ENCODE results near the gene KLF7.

The KLF7 gene

DNA sequence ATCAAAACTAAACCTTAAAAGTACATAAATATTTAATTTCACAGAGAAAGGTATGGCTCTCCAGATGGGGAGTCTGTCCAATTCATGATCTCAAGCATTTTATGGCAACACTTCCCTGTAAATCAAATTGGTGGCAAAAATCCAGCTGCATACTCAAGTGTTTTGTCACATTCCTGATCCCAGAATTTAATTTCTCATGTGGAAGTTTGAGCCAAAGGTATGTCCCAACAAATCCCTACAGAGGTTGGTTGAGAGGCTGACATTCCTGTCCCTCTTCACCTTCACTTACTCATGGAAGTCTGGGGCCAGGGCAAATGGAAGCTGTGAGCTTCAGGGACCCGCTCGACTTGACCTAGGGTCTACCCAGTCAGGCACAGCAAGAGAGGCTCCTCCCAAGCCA, 17.7 kb downstream of the KLF7 start:
- DNase-seq (ENCODE audit: low spot score), result no peak

DNA sequence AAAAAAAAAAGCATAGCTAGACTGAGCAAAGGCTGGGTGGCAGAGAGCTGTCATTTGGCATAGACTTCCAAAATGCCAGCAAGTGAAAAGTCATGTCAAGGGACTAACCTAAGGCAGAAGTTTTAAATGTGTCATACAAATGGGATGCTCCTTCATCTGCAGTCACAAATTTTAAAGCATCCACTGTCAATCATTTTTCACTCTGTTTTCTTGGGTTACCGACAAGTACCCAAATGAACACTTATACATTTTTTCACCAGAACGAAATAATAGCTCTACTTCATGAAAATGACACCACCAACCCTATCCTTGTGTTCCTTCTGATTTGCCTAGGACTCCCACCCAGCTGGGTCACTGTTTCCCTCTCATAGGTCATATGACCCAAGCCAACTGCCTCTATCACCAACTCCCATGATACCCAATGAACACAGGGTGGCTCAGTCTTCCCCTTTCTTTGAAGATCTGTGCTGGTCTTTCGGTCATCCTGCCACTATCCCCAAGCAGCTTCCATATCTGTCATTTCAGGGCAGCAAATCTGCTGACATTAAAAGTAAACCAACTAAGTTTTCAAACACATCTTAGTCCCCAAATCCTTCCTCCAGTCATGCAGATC, 21.5 kb downstream of the KLF7 start:
- no peak for DNase-seq (ENCODE audit: low spot score)

DNA sequence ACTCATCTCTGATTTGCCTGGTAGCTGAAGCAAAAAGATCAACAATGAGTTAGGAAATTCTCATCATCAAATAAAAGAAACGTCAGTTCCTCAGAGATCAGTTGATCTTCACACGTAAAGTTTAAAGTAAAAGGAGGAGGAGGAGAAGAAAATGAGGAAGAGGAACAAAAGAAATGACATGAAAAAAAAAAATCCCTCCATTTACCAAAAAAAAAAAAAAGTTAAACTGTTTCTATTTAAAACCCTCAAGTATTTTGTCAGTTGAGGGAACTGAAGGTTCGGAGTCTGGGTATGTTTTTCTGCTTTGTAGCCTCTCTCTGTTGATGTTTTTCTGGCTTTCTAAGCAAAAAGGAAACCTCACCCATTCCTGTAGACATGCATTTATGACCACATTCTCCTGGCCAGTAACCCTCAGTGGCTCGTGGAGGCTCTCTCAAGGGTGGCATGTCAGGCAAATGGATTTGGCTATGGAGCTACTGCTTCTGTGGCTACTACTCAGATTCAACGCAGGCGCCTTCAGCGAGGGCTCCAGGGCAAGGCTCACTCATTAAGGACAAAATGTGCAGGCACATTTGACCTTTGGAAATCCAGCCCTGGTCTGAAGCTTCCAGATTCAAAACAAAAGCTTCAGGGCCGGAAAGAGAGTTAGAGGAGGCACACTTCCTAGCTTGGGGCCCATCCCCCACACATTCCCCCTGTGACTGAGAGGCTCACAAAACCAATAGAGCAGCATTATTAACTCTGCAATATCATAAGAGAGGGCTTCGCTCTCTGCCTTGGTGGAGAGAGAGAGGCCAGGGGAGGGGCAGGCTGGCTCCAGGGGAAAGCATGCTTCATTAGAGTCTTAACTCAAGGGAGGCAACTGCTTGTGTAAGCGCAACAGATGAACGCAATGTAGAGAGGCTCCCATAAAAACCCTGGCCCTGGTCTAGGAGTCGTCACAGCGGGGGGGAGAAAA, 22.3 kb downstream of the KLF7 start:
- no peak for DNase-seq (ENCODE audit: low spot score)

DNA sequence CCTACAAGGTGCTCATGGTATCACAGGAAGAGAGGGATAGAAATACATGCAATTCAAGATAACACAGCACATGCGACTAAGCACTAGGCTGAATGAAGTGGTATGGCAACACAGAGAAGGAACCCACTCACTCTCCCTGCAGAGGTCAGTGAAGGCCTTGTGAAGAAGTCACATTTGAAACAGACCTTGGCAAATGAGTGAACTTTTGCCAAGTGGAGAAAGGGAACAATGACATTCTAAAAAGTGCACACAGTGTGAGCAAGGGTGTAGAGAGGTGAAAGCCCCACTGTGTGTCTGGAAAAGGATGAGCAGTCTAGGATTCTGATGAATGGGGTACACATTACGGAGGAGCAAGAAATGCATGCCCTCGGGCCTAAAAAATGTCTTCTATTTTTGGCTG, 23.3 kb downstream of the KLF7 start:
- no peak for DNase-seq (ENCODE audit: low spot score)

DNA sequence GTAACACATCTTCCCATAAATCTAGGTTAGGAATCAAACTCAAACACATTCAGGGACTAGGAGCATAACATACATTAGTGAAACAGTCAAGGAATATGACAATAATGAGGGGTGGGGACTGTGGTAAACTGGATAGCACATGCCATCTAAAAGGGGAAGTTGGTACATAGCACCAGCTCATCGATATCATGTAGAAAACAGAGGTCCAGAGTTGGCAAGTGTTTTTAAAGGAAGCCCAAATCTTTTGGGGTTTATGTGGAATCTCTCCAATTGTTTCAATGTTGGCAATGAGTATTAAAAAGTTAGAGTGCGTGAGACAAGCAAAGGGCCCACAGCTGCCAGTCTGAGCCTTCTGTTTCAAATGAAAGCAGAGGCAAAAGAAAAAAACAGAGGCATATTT, 24.4 kb downstream of the KLF7 start:
- DNase-seq (ENCODE audit: low spot score), result no peak

DNA sequence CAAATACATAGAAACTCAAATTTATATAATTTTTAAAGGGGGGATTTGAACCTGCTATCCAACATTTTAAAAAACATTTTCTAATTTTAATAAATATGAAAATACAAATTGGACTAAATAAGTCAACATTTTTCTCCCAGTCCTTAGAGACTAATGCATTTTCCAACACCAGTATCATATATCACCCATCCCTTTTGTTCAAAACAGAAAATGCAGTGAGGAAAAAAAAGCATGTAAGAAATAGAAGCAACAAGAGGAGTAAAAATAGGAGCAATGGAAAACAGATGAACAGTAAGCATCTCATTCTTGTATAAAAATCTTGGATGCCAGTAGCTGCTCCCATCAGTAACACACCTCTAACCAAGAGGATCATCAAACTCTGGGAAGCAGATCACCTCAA, 25.5 kb downstream of the KLF7 start:
- no peak for DNase-seq (ENCODE audit: low spot score)

DNA sequence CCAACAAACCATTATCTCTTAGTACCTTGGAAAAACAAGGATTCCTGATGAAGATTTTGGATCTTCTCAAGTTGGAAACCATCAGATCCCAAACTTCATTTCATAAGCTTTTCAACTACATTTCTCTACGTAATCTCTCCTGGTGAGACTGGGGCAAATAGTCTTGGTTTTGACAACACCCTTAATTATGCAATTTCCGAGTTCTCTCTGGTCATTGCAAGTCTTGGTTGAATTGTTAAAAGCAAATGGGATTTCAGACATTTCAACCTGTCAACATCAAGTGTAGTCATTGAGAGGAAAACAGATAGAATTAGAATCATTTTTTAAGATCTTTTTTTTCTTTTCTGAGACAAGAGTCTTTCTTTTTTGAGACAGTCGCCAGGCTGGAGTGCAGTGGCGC, 26.2 kb downstream of the KLF7 start:
- DNase-seq (ENCODE audit: low spot score), result no peak

DNA sequence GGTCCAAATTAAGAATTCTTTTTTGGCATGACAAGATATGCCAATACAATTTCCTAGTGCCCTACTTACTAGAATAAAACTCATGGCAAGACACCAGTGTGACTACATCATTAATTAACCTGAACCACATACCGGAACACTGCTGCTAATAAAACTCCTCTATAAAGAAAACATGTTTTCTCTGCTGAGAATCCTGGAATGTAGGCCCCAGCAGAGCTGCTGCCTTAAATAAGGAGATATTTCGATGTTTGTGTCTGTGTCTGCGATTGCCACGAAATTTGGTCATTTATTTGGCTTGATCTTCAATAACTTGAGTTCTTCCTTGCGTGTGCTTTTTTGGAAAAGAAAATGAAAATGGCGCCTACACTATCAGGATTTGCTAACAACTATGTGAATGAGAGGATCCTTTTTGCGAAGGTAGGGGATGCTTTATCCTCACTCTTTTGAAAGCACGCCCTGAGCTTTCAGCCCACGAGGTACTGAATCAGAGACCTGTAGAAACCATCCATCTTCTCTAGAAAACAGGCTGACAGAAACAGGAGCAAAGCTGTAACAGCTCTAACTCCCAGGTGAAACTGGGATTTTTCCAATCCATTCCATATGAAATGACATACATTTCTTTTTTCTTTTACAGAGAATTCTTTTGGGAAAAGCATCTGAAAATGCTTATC, 27.0 kb downstream of the KLF7 start:
- DNase-seq (ENCODE audit: low spot score), result no peak

DNA sequence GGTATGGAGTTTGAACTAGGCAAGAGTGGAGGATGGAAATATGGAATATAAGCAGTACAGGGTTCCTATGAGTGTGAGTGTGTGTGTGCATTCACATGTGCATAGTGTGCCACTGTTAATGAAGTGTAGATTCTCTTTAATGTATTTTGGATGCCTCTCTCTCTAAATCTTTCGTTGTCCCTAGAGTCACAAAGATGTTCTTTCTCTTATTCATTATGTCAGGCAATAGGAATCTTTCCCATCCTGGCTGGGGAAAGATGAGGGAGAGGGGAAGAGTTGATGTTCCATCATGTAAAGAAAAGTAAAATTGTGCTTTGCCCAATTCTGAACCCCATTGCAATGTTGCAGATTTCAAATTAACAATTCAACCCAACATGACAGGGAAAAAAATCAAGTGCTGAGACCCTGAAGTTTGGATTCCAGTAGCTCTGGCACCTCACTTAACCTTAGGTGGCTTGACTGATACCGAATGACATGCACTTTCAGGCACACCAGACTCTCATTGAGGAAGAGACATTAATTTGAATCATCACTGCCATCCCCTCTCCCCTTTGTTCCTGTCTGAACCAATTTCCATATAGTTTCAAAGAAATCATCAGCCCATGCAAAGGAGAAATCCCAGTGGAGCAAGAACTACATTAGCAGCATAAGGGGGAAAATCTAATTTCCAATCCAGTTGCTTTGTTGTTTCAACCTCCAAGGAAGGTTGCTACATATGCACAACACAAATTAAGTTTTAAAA, 28.0 kb downstream of the KLF7 start:
- no peak for DNase-seq (ENCODE audit: low spot score)

DNA sequence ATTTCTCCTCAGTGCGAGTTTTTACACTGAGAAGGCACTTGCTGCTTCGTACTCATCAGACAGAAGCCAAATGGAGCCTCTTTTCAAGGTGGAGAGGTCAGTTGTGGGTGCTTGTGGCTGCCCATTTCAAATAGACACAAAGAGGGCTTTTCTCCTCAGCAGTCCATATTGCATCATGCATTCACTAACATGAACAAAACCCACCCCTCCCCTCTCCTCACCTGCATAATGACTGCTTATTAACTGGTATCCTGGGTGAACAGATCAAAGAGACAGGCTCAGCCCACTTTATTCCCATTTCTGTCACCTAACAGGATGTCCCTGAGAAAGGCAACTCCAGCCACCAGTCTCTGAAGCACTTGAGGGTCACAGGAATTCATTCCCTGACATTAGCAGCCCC, 28.9 kb downstream of the KLF7 start:
- DNase-seq (ENCODE audit: low spot score), result no peak

DNA sequence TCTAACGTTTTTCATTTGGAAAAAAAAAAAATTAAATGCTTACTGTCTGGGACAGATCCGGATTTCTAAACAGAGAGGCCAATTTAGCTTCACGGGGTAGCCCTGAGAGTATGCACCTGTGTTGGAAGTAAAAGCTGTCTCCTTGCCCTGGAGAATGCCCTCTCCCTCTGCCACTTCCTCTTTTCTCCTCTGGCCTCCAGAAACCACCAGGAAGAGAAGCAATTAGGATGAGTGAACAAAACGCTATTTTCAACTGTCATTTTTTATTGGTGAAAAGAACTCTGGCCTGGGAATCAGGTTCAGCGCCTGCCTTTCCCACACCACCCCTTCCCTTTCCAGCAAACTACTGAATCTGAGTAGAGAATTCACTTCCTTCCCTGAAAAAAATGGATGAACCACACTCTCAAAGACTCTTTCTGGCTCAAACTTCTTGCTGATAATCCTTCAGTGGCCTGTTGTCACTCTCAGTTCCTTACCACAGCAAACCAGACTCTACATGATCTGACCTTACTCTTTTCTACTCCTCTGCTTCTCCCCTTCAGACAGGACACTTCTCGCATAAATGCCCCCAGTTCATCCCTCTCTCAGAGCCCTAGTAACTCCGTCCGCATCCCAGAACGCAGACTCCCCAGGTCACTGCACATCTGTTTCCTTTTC, 29.8 kb downstream of the KLF7 start:
- DNase-seq (ENCODE audit: low spot score), result no peak

DNA sequence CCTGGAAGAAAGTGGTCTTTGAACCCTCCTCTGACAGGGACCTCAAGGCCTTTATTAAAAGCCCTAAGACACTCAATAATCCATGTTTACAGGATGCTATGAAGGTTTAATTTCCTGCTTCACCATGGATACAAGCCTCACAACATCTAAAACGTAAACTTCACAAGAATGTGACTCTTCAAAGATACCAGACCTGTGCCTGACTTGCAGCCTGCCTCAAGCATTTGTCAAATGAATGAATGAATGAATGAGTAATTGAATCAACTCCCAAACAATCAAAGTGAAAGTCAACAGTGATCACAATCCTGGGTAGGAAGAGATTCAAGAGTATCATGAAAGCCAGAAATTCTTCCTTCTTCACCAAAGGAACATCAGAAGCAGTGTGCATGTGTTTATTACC, 30.4 kb downstream of the KLF7 start:
- DNase-seq (ENCODE audit: low spot score), result no peak

DNA sequence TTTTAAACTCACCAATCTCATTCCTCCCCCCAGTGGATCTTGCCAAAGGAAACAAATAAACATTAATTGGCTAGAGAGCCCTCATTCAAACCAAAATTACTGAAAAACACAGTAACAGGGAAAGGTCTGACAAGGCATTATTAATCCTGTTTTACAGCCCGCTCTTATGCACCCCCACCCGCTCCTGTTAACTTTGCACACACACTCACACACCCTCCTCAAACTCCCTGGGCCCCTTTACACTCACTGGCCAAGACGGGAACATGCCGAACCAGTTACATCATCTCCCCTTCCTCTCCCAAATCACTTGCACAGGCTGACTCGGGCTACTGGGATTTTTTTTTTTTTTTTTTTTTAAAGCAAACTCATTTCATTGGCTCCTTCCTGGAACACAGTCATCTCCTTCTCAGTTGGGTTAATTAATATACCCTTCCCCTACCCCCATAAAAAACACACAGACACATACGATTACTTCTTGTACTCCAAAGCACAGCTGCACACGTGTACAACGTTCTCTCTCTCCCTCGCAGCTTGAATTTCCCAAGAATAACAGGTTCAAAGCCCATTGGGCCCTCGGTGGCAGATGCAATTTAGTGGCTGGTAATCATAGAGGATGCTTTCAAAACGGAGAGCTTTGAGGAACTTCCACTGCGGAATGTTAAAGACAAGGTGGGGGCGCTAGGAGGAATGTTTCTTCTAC, 31.8 kb downstream of the KLF7 start:
- DNase-seq (ENCODE audit: low spot score), result no peak

DNA sequence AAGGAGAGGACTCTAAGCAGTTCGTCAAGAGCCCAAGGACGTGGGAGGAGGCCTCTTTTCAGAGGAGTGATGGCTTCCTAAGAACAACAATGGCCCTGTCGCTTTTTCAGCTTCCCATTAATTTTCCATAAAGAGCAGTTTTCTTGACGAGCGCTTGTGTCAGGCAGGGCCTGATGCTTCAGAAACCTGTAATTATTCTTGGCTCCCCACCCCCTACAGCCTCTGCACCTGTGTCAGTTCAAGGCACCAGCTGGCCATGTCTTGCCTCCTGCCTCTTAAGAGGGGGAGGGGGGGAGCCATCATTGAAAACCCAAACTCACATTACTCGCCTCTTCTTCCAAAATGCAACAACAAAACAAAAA, 32.3 kb downstream of the KLF7 start:
- no peak for DNase-seq (ENCODE audit: low spot score)

DNA sequence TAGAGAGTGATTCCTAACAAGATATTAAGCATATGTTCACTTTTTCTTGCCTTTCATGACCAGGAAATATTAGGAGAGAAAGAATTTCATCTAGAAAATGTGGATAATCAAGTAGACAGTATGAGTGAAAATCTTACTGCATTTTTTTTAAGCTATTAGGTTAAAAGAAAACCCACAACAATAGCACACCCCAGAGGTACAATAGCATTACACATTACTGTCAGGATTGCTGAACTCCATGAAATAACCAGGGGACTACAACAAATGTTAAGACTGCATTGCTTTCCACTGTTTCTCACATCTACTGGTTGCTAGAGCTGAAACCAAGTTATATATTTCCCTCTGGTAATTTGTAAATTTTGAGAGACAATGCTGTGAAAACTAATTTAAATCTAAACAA, 33.7 kb downstream of the KLF7 start:
- DNase-seq (ENCODE audit: low spot score), result no peak

DNA sequence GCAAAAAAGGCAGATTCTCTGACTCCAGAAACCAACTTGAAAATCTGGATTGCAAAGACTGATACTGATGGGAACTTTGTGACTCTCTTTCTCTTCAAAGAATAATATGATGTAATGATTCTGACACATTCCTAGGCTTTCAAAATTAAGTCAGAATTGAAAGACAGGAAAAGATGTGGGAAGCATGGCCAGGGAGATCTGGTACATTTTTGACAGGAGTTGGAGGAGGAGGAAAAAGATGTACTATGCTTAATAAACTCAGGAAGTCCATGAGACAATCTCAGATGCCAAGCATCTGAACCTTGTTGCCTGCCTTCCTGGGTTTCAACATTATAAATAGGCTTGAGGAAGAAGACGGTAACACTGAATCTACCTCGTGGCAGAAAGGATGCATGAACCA, 34.2 kb downstream of the KLF7 start:
- DNase-seq (ENCODE audit: low spot score), result no peak

DNA sequence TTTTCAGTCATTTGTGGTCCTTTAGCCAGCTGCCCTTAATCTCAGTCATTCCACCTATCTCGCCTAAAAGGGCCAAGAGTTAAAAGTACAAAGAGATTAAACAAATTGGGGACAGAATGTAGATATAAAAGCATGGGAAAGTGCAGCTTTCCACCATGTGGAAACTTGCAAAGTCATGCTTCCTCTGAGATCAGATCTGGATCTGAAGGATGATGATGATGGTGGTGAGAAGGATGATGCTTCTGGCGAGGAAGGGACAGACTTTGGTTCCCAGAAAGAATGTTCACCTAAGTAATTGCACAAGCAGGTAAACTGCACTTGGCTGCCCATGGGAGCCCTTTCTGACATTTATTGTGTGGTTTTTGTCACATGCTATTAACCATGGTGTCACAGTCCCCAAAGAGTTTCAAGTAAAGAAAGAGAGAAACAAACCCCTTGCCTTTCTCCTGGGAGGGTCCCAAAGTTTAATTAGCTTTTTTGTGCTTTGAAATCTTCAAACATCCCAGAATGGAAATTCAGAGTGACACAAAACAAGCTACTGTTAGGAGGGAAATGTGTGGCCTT, 34.7 kb downstream of the KLF7 start:
- no peak for DNase-seq (ENCODE audit: low spot score)

DNA sequence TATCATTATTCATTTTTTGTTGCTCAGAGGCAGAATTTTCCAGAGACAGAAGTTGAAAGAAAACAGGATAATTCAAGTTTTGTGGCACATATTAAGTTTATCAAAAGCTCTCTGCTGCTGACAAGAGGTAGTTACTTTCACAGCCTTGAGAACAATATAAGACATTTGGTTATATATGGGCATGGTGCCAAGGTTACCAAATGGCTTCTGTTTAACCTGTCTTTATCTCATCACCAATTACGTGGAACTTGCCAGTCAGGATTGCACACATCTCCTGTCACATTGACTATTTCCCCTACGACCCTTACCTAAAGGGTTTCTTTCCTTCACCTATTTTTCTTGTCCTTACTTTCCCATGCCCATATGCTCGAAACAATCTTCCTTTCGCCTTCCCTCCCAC, 35.9 kb downstream of the KLF7 start:
- DNase-seq (ENCODE audit: low spot score), result no peak

DNA sequence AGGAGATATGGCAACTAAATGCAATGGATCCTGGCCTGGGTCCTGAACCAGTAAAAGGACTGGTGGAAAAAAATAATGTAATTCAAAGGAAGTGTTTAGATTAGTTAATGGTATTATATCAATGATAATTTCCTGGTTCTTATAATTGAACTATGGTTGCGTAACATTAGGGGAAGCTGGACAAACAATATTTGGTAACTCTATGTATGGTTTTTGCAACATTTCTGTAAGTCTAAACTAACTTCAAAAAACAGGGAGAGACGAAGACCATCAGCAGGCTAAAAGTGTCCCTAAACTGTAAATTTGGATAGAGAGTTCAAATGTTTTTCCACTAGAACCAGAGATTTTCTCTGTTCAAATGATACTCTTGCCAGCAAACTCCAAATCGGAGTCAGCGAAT, 36.9 kb downstream of the KLF7 start:
- no peak for DNase-seq (ENCODE audit: low spot score)

DNA sequence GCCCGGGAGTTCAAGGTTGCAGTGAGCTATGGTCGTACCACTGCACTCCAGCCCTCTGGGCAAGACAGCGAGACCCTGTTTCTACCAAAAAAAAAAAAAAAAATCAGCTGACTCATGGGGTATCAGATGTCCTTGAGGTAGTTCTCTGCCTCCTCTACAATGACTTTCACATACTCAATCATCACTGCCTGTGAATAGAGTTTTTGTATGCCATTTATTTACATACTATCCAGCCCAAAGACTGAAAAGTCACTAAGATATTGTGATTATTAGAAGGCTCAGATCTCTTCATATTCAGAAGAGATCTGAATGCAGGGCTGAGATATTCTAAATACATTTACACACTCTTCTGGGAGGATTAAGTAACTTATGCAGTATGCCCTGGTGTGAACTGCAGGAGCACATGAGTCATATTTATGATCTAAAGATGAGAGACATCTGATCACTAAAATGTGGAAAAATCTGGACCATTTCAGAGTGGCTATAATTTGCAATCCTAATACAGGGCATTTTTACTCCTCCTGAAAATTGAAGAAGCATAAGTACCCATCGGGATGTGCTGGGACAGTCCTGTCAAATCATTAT, 38.9 kb downstream of the KLF7 start:
- no peak for DNase-seq (ENCODE audit: low spot score)
